GM18508 (cell line): ENCODE data around the gene NELL1.

ENCODE experiments used
- ATAC-seq: cut with Tn5 transposase; IDR thresholded peaks from one replicate; pipeline ENCODE4 v1.9.1; 2021; ENCODE audit warnings: moderate number of reproducible peaks; ENCODE audit not compliant: insufficient read depth, unreplicated experiment

NELL1 gene

DNA sequence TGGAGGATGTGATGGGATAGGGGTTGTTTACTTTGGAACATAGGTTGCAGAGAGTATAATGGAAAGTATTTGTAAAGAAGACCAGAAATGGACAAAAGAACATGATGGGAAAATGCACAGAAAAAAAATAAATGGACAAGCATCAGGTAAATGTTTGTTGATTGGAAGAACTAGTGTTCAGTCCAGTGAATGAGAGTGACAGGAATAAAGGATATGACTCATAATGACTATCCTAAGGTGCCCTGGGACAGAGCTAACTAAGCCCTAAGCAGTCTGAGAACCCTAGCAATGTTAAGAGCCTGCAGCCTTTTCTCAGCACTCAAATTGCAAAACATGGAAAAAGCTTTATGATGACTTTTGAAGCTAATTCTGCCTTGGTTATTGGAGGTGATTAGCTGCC lies 790.7 kb downstream of the NELL1 start:
- no peak for ATAC-seq

DNA sequence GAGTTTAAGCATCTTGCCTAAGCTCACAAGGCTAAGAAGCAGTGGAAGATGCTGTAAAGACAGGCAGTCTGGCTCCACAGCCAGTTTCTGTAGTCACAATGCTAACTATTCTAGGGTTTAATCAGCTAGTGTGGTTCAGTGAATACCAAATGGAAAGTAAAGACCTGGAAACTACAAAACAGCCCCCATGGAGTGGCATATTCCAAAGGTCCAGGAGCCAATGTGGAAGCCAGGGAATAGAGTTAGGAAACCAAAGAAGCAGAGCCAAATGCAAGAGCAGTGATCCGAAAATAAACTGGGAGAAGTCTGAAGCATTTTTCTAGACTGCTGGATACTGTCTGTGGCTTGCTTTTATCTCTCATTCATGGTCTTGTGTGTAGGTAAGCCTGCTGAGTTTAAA lies 792.3 kb downstream of the NELL1 start:
- no peak for ATAC-seq

DNA sequence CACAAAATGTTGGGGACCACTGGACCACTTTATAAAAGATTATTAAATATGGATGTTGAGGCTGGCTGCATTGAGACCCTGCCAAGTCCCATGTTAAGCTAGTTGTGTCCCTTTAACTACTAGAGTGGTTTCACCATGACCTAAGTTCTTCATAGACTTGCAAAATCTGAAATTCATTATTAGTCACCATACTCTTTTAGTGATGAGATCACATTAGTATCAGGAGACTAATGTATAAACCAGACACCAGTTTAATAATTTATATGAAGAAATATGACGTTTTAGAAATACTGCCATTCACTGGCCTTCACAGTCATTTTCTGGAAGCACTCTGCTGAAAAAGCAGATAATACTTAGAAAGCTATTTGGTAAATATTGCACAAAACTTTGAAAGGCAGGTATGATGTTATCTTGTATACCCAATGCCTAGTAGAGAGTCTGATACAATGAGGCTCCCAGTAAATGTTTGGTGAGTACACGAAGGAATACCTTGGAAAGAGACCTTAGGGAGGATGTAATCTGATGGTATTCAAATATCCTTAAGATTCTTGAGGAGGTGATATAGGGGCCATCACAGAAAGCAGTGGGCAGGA lies 795.3 kb downstream of the NELL1 start:
- ATAC-seq: peak; percentile 85

DNA sequence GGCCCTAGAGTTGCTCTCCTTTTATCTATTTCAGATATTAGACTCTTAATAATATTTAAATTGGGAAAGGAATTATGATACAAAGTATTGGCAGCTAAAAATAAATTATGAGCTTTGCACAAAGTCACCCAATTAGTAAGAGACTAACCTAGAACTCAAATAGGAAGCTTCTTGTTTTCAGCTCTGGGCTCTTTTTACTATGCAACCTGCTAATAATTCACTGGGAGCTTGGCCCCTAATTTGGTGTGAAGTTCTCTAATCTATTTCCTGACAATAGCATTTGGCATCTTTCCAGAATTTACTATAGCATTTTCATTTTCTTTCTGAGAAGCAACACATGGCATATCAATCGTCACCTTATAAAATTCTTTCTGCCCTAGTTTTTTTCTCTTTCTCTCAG lies 795.8 kb downstream of the NELL1 start:
- ATAC-seq: no peak

DNA sequence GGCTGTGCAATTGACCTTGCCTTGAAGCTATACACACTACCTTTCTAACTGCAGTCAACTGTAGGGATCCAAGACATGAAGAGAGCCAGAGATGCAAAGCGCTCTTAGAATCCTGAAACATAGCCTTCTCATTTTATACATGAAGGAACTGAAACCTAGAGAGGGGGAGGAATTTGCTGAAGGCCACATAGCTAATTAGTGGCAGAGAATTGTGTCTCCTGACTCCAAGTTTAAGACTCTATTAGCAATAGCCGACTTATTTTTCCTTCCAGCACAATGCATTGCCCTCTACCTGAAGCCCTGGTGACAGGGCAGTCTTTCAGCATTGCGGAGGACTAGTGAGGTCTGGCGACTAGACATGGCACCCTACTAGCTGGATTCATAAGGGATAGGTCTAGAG lies 796.5 kb downstream of the NELL1 start:
- ATAC-seq: no peak

DNA sequence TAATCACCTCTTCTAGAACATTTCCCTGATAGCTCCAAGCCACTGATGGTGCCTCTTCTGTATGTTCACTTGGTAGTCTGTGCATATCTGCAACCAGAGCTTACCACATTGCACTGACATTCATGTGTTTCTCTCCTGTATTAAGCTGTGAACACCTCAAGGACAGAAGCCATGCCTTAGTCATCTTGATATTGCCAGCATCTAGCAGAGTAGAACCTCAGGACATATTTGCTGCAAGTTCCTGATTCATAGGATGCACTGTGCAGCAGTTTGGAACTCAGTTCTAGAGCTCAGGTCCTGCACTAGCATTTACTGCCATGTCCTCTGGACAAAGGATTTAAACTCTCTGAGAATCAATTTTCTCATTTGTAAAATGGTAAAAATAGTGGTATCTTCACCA lies 801.1 kb downstream of the NELL1 start:
- no peak for ATAC-seq

DNA sequence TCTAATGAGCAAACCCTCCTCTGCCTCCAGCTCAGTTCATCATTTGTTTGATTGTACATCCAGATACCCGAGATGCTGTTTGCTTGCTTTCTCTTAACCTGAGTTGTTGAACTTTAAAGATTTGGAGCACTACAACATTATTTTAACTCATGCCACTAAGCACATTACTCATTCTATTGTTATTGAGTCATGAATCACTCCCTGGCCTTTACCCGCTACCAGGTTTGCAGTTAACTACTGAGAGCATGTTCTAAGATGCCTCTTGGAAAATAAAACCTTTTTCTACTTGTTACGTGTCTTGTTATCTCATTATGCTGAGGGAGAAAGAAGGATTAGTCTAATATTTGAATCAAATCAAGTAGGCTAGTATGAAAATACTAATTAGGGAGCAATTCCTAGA lies 802.9 kb downstream of the NELL1 start:
- no peak for ATAC-seq

DNA sequence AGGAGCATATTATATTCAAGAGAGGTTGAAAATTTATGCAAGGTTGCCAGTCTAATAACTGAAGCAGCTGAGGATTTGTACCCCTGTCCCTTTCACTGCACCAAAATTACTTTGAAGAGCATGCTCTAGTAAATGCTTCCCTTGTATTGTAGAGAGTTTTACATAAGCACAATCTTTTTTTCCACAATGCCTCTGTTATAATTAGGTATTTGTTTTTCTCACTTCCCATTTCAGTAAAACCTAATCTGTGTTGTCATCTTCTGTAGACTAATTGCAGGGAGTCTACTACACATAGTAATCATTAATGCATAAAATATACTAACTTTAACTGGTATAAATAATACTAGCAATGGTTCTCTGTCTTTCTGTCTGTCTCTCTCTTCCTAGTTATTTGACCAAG lies 805.1 kb downstream of the NELL1 start:
- no peak for ATAC-seq

DNA sequence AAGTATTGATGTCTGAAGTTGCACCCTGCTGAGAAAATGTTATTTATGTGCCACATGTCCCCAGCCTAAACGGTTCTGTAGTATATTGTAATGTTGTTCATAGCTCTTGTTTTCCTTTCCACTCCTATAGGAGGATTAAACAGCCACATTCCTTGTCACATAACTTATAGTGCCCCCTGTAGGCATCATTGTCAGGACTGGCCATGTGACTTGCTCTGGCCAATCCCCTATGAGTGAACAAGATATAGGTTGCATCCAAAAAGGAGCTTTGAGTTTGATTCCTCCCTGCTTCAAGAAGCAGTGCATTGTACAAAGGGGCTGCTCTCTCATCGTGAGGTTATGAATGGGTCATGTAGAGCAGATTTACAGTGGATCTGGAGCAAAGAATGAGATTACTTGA lies 805.9 kb downstream of the NELL1 start:
- no peak for ATAC-seq

DNA sequence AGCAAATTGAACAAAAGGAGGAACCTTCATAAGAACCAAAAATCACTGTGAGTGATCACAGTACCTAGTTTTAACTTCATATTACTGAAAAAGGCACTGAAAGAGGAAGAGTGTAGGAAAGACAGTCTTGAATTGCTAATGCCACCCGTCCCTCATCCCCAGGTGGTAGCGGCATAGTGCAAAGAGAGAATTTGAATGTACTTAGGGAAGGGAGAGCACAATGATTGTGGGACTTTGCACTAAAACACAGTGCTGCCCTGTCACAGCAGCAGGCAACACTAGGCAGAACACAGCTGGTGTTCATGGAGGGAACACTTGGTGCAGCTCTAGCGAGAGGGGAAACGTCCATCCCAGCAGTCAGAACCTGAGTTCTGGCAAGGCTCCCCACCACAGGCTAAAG lies 807.2 kb downstream of the NELL1 start:
- no peak for ATAC-seq

DNA sequence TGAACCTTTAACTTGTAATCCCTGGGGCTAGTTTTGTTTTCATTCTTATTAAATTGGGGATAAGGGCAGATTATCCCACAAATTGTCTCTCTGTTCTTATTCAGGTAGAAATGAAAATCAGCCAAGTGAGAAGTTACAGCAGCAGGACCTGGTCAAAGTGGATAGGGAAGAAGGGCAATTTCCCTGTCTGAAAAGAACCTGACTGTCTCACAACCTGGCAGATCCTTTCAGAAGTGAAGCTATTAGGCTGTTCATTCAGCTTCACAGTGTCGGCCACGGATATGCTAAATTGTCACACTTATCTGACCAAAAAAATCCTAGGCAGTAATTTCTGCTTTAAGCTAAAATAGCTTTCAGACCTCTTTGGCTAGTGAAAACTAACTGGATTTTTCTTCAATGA lies 810.9 kb downstream of the NELL1 start:
- ATAC-seq: no peak

DNA sequence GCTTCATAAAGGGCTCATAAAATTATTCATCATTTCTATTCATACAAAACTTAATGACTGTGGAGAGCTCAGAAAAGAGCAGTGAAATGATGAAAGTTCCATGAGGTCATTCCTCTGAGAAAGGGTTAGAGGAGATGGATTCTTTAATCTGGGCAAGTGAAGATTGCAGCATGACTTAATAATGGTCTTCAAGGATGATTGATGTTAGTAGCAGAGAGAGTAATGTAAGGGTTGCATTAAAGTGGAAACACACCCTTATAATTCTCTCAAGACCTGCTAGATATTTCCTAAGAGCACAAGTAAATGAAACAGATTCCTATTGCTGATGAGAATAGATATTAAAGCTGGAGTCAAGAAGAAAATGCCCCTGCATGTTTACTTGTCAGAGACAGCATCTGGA lies 811.9 kb downstream of the NELL1 start:
- no peak for ATAC-seq

DNA sequence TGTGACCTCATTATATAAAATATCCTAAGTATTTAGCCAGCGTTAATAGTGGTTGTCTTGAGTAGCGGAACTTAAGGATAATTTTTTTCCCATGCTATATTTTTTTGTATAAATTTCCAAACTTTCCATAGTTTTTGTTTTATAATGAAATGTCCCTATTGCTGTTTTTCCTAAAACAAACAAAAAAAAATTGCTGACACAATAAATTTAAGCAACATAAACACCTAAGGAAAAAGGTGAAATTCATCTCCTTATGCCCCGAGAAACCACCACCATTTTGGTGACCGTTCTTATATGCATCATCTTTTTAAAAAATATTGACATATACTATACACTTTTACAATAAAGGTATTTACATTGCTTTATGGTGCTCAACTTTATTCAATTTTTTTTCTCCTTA lies 814.7 kb downstream of the NELL1 start:
- no peak for ATAC-seq

DNA sequence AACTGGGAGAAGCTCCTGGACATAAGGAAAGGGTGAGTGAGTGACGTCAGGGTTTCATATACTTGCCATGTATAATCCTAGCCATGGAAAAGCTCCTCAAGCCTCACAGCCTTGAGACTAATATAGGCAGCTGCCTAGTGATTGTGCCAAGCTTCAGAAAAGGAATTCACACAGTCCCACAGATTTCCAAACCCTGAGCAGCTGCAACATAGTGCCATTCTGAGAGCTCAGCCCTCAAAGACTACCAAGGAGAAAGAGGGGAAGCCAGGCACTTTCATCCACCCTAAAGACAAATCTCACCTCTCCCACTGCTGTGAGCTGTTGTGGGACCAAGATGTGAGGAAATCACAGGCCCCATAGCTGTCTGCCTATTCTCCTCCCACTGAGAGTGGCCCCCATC lies 815.6 kb downstream of the NELL1 start:
- ATAC-seq: no peak

DNA sequence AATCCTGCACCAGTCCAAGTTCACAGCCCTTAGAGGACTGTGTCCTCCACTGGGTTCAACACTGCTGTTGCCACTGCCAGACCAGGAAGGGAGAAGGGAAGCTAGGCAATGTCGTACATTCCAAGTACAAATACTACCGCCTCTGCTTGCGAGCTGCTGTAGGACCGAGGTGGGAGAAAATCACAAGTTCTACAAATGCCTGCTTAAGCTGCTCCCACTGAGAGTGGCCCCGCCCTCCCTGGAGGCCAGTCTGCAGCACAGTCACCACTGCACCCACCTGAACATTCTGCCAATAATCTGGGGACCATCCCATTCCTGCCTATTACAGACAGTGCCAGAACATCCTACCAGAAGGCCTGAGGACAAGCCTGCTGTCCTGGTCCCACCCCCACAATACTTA lies 816.0 kb downstream of the NELL1 start:
- no peak for ATAC-seq

DNA sequence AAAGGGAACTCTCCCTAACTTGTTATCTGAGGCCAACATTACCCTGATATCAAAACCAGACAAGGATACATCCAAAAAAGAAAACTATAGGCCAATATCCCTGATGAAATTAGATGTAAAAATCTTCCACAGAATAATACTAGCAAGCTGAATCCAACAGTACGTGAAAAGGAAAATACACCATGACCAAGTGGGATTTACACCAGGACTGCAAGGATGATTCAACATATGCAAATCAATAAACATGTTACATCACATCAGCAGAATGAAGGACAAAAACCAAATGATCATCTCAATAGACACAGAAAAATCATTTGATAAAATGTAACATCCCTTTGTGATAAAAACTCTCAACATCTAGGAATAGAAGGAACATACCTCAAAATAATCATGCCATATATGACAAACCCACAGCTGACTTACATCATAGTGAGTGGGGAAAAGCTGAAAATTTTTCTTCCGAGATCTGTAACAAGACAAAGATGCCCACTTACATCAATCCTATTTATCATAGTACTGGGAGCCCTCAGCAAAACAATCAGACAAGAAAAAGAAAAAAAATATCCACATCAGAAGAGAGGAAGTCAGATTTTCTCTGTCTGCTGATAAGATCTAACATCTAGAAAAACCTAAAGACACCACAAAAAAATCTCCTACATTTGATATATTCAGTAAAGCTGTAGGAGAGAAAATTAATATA lies 820.2 kb downstream of the NELL1 start:
- no peak for ATAC-seq

DNA sequence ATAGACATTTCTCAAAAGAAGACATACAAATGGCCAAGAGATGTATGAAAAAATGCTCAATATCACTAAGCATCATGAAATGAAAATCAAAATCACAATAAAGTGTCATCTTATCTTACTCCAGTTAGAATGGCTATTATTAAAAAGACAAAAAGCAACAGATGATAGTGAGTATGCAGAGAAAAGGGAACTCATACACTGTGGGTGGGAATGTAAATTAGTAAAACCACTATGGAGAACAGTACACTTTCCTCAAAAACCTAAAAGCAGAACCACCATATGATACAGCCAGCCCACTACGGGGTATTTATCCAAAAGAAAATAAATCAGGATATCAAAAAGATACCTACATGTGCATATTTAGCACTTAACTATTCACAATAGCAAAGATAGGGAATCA lies 823.5 kb downstream of the NELL1 start:
- no peak for ATAC-seq

DNA sequence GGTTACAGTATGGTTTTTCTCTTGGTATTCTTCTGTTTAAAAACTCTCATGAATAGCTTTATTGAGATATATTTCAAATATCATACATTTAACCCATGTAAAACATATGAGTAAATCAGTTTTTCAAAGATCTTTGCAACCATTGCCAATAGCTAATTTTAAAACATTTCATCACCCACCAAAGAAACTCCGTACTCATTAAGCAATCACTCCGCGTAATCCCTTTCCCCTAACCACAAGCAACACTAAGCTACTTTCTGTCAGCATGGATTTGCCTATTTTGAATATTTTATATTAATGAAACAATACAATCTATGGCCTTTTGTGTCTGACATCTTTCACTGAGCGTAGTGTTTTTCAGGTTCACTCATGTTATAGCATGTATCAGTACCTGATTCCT lies 825.6 kb downstream of the NELL1 start:
- ATAC-seq: no peak

DNA sequence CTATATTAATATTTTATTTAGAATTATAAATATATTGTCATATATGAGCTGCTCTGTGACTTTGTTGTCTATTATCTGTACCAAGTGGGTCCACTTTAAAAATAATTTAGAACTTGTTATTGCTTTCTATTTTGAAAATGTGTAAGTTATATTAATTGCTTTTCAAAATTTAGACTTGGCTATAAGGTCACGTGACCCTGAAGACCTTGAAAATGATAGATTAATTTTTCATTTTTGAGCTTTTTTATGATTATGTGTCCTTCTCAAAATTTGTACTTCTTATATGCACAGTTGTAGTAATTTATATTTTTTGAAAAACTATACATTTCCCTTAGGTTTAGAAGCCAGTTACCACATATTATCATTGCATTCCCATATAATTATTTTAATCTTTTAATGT lies 826.5 kb downstream of the NELL1 start:
- ATAC-seq: no peak

DNA sequence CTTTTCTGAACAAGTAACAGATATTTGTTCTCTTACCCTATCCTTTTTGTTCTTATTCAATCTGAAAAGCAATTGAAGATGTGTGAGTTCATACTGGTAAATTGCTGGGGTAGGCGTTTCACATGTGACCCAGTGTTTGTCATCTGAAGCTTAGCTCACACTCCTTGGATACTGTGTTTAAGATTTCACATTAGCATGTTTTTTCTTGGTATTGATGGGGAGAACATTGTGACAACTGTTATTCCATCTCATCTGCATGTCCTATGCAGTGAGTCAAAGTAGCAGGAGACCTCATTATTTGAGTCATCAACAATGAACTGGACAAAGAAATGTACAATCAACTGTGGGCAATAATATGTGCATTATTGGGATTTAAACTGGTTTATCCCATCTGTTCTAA lies 831.9 kb downstream of the NELL1 start:
- ATAC-seq: no peak

DNA sequence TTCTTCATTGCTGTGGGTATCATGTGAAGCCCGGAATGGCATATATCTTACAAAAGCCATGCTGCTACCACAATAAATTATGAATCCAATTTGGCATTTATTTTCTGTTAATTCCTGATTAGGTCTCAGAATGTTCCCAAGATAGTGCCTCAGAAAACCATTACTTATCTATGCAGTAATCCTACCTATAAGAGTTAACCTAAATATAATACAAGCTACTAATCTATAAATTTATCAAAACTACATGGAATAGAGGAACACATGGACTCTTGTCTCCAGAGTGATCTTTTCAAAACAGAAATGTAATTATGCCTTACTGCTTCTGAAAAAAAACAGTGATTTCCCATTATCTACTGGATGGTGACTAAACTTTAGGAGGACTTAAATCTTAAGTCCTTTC lies 835.7 kb downstream of the NELL1 start:
- ATAC-seq: no peak

DNA sequence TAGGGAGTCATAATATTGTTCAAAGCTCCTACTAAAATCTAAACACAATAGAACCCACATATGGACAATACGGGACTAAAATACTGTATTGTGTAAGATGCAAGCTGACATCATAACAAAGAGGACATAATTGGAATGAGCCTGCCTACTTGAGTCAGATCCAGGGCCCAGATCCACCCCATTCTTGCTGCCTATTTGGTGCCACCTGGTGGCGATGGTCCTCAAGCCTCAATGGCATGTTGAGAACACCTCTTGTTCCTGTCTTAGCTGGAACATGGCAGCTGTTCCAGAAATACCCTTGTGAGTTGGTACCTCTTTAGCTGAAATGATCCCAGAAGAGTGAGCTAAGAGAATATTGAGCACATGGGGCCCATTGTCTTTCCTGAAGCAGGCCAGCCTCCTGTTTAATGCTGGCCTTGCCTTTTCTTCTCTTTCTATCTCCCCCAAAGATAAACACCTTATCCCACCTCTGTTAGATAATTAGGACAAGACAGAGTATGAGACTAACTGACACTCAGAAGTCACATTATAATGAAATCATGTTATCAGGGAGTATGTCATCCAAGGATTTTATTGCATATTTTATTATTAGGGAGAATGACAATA lies 842.6 kb downstream of the NELL1 start:
- ATAC-seq: peak; percentile 59
